Stimulated activated CD4-positive, alpha-beta T cell treated with anti-CD3 and anti-CD28 coated beads, Interleukin-2, amount 100 ng/mL, for 4 hours (primary cell): ENCODE results near the gene EHD2.
"Not testable (repeated sequence)": the region's sequence is repeated elsewhere in the genome, so short reads cannot be mapped to it uniquely, and the experiment has no call there.

Source experiments
- DNase-seq: peaks from one replicate; pipeline ENCODE4 v3.0.0-alpha.2; 2020; ENCODE audit warnings: low read depth

EHD2 gene

DNA sequence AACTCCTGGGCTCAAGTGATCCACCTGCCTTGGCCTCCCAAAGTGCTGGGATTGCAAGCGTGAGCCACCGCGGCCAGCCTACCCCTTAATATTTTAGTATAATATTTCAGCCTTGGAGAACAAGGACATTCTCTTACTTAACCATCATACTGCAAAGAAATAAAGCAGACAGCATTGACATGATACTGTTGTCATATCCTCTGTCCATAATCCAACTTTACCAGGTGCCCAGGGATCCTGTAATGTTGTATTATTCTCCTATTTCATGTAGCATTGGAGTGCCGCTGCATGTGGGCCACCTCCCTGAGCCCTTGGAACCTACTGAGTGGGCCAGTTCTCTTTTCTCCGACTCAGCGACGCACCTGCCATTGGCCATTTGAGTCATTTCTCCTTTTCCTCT, 21.4 kb upstream of the EHD2 start:
- DNase-seq, result no peak

DNA sequence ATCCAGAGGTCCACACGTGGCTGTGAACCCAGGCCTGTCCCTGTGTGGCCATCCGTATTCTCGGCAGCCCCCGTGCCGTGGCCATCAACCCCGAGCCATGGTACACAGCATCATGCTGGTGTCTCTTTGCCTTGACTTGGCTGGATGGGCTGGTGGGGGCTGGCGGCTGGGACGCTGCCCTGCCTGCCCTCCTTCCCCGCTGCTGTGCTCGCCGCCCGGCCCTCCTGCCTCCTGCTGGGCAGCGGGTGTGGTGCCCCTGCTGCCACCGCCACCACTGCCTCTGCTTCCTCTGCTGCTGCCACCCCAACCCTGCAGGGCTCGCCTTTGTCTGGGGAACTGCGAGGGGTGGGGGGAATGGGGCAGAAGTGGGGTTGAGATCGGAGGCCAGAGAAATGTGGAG, 19.7 kb upstream of the EHD2 start:
- no peak for DNase-seq

DNA sequence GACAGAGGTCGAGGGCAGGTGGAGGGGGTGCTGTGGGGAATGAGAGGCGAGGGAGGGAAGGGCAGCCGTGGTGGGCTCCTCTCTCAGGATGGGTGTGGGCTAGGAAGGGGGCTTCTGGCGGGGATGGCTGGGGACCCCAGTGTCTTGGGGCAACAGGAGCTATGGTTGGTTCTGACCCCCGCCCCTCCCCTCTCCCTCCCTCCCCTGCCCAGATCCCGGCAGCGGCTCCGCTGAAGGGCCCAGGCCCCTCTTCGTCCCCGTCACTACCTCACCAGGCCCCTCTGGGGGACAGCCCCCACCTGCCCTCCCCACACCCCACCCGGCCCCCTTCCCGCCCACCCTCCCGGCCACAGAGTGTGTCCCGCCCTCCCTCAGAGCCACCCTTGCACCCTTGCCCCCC, 19.3 kb upstream of the EHD2 start:
- no peak for DNase-seq

DNA sequence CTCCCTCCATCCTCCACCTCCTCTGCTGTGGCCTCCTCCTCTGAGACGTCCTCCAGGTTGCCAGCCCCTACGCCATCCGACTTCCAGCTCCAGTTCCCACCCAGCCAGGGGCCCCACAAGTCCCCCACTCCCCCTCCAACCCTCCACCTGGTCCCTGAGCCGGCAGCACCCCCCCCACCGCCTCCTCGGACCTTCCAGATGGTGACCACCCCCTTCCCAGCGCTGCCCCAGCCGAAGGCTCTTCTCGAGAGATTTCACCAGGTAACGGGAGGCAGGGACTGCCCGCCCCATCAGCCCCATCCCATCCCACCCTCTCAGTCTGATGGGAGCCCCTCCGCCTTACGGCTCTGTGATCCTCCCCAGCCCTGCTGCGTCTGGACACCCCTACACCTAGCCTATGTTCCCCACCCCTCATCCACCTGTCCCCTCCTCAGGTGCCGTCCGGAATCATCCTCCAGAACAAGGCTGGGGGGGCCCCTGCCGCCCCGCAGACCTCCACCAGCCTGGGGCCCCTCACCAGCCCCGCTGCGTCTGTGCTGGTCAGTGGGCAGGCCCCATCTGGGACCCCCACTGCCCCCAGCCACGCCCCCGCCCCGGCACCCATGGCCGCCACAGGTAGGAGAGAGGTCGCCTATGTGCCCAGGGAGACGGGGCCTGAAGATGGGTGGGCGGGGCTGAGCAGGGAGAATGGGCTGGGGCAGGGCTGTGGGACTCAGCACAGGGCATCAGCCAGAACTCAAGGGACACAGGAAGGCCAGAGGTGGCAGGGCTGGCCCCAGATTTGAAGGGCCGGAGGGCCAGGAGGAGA, 18.6 kb upstream of the EHD2 start:
- no peak for DNase-seq

DNA sequence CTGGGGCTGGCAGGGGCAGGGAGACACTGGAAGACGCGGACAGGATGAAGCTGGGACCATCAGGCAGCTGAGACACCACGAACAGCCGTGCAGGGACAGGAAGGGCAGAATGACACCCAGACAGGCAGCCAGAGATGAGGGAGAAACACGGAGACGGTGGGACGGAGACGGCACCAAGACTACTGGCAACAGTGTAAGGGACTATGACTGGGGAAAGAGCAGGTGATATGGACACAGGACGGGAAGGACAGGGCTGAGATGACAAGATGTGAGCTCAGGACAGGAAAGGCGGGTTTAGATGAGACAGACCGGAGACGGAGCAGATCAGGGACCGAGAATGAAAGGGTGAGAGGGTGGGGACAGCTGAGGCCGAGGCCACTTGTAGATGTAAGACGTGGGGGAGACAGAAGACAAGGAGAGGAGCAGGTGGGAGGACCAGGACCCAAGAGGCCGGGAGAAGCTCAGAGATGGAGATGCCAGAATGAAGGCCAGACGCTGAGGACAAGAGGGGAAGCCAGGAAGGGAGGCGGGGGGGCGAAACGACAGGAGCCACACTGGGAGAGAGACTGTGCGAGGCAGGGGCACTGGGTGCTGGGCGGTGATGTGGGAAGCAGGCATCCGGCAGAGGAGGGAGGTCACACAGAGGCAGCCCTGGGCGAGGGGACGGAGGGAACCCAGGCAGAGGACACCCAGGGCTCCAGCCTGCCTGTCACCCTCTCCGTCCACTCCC, 17.5 kb upstream of the EHD2 start:
- no peak for DNase-seq

DNA sequence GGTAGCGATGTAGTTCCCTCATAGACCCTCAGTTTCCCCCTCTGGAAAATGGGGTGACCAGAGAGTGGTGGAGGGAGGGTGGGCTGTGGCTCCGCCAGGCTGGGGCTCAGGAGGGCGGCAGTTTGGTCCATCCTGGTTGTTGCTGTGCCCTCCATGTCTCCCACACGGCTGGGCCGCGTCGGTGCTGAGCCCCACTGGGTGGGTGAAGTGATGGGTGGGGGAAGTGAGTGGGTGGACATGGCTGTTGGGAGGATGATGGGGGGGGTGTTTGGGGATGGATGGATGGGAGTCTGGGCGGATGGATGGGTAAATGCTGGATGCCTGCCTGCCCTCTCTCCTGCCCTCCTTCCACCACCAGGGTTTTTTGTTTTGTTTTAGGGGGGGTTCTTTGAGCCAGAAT, 16.6 kb upstream of the EHD2 start:
- DNase-seq, result no peak

DNA sequence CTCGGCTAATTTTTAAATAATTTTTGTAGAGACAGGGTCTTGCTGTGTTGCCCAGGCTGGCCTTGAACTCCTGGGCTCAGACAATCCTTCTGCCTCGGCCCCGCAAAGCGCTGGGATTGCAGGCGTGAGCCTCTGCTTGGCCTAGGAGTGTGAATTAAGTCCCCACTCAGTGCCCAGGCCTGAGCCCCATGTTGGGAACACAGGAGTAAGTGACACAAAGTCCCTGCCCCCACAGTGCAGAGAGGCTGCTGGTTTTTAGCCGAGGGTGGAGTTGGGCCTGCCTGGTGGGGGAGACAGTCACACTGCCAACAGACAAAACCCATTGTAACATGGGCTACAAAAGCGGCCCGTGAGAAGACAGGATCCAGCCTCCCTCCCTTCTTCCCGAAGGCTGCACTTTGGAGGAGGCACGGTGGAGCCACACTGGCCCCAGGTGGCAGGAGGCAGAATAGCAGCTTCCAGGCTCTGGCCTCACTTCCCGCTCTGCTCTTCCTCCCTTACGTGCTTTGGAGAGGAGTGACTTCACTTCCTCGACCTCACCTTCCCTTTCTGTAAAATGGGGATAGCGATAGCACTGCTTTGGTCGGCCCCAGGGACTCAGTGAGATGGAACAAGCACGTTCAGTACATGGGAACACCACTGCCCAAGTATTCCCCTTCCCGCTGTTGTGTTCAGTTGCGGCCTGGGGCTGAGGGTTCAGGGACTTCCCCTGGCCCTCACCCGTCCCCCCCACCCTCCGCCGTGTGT, 15.2 kb upstream of the EHD2 start:
- DNase-seq, result peak; percentile 24

DNA sequence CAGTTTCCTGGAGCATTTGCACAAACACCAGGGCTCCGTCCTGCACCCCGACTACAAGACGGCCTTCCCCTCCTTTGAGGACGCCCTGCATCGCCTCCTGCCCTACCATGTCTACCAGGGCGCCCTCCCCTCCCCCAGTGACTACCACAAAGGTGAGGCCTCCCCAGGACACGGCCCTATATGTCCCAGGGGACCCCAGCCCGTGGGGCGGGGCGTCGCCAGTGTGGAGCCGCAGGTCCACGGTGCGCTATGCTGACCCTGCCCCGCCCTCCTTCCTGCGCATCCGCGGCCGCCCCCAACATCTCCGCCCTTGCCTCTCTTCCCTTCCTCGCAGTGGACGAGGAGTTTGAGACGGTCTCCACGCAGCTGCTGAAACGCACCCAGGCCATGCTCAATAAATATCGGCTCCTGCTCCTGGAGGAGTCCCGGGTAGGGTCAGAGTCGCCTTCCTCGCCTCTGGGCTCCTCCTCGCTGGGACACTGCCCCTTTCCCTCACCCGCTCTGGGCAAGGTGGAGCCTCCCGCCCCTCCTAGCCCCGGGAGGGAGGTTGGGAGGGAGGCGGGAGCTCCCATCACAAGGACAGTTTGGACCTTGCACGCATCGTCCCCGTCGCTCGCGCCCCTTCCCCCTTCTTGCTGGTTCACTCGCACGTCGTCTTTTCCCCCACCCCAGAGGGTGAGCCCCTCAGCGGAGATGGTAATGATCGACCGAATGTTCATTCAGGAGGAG, 14.4 kb upstream of the EHD2 start:
- DNase-seq, result no peak

DNA sequence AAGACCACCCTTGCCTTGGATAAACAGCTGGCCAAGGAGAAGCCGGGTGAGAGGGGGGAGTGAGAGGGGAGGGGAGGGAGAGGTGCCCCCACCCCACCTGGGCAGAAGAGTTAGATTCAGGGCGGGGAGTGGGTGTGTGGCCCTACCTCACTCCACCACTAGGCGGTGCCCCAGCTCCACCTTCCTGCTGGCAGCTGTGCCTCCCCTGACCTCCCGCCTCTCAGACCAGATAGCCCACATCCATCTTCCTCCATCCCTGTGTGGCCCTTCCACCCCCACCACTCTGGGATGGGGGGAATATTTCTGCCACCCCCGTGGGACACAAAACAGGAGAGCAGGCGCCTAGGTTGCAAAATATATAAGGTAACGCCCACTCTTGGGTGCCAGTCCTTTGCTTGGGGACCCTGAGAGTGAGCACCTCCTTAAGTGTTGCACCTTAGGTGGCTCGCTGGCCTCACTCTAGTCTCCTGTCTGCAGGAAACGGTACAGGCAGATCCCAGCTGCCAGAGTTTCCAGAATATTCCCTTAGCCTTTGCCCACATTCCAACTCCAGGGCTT, 13.8 kb upstream of the EHD2 start:
- peak; percentile 13 for DNase-seq

DNA sequence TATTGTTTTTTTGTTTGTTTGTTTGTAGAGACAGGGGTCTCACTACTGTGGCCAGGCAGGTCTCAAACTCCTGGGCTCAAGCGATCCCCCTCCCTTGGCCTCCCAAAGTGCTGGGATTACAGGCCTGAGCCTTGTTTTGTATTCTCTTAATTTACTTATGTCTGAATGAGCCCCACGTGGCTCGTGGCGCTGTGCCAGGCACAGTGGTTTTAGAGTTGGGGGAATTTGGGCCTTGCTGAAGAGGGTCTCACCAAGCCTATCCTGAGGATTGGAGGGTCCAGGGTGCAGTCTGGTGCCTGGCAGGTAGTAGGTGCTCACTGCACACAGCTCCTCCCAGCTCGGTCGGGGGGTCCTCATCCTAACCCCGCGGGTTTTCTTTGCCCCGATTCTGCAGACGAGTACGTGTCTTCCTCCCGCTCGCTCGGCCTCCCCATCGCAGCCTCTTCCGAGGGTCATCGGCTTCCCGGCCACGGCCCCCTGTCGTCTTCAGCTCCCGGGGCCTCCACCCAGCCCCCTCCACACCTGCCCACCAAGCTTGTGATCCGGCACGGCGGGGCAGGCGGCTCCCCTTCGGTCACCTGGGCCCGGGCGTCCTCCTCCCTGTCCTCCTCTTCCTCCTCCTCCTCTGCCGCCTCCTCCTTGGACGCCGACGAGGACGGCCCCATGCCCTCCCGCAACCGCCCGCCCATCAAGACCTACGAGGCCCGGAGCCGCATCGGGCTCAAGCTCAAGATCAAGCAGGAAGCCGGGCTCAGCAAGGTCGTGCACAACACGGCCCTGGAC, 12.1 kb upstream of the EHD2 start:
- no peak for DNase-seq

DNA sequence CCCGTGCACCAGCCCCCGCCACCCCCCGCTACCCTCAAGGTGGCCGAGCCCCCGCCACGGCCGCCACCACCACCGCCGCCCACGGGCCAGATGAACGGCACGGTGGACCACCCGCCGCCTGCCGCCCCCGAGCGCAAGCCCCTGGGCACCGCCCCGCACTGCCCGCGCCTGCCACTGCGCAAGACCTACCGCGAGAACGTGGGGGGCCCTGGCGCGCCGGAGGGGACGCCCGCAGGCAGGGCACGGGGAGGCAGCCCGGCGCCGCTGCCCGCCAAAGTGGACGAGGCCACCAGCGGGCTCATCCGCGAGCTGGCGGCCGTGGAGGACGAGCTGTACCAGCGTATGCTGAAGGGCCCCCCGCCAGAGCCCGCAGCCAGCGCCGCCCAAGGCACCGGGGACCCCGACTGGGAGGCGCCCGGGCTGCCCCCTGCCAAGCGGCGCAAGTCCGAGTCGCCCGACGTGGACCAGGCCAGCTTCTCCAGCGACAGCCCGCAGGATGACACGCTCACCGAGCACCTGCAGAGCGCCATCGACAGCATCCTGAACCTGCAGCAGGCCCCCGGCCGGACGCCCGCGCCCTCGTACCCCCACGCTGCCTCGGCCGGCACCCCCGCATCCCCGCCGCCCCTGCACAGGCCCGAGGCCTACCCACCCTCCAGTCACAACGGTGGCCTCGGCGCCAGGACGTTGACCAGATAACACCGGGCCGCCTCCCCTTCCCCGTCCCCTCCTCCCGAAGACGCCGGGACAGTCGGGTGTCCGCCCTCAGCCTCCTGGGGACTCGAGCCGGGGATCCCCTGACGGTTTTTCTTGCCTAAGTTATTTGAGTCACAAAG, 11.3 kb upstream of the EHD2 start:
- no peak for DNase-seq

DNA sequence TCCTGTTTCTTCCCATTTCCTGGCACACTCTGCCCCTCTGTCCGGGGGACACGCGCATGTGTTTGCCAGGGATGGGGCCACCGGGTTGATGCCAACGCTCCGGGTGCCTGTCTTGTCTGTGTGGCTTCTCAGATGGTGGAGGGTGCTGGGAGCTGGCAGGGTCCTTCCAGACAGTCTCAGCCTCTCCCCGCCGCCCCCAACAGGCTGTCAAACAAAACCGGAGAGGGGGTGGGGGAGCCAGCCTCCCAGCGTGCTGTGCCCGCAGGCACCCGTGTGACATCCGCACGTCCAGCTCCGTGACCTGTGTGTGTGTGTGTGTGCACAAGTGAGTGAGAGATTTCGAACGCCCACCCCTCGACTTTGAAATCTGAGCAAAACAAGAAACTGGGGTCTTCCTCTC, 10.6 kb upstream of the EHD2 start:
- DNase-seq, result no peak

DNA sequence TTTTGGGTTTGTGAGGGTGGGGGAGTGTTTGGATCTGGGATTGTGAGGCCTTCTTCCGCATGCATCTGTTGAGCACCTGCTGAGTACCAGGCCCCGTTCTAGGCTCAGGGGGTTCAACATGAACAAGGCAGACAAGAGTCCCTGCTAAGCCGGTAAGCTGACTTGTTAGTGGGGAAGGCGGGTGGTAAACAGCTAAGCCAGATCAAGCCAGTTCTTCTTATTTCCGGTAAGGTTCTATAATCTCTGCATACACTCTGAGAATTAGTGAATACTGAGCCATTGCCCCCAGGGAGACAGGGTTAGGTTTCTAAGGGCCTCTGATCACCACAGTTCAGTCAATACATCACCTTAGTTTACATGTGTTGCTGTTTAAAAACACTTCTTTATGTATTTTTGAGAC, 9.9 kb upstream of the EHD2 start:
- no peak for DNase-seq

DNA sequence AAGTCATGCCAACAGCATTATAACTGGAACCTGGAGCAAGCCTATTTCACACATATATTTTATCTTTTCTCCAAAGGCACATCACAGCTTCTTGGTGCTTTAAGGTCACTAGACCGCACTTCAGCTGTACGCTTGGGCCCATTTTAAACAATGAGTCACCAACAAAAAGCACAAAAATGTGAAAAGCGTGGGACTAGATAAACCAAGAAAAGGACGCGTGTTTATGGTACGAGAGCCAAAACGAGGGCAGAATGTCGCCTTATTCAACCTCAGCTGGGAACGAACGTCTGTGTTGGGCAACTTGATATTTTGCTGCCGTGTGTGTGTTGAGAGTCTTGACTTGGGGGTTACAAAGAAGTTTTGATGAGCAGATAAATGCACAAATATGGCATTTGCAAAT, 9.2 kb upstream of the EHD2 start:
- no peak for DNase-seq

DNA sequence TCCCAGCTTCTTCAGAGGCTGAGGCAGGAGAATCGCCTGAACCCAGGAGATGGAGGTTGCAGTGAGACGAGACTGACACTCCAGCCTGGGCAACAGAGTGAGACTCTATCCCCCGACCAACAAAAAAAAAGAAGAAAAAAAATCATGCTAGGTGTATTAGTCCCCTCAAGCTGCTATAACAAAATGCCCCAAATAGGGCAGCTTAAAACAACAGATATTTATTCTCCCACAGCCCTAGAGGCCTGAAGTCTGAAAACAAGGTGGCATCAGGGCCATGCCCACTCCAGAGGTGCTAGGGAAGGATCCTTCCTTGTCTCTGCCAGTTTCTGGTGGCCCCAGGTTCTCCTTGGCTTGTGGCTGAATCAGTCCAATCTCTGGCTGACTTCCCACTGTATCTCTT, 8.6 kb upstream of the EHD2 start:
- DNase-seq, result no peak

DNA sequence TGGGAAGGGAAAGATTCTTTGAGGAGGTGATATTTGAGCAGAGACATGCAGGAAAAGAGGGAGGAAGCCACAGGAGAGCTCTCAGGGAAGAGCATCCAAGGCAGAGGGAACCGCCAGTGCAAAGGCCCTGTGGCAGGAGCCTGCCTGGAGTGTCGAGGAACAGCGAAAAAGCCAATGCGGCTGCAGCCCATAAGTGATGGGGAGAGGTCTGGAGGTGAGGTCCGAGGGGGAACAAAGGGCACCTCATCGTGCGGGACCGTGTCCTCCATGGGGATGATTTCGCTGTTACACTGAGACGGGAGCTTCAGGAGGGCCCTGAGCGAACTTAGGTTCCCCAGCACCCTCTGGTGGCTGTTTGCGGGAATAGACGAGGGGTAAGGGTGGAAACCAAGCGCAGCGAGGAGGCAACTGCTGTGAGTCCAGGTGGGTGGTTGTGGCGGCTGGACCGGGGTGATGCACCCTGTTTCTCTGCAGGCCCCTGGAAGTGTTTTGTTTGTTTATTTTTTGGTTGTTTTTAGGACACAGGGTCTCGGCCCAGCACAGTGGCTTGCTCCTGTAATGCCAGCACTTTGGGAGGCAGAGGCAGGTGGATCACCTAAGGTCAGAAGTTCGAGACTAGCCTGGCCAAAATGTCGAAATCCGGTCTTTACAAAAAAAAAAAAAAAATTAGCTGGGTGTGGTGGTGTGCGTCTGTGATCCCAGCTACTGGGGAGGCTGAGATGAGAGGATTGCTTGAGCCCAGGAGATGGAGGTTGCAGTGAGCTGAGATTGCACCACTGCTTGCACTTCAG, 5.9 kb upstream of the EHD2 start:
- peak; percentile 64 for DNase-seq

DNA sequence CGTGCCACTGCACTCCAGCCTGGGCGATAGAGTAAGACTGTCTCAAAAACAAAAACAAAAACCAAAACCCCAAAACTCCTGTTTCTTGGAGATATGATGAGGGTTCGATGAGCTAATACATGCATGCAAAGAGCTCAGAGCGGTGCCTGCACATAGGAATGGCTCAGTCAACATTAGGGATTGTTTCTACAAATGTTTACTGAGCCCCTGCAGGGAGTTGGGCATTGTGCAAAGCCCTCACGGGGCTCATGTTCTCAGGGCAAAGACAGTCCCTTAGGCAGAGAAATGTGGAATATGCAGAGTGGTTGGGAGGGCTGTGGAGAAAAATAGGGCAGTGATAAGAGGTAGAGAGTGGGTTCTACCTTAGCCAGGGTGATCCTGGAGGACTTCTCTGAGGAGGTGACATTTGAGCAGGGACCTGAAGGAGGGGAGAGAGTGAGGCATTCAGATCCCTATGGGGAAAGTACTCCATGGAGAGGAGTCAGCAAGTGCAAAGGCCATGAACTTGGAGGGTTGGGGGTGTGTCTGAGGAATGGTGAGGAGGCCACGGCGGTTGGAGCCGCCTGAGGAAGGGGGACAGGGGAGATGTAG, 1.5 kb upstream of the EHD2 start:
- no peak for DNase-seq

DNA sequence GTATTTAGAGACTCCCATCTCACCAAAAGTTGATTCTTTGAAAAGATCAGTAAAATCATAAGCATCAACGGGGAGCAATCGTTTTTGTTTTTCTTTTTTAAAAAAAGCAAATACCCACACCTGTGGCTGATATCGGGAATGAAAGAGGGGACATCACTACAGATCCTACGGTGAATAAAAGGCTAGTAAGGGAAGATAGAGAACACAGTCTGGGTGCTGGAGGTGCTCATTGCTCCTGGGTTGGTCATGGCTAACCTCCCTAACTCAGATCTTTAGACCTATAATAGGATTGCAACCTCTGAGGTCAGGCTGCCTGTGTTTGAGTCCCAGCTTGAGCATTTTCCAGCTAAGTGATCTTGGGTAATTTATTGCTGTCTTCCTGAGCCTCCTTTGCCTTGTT, 1.1 kb downstream of the EHD2 start:
- DNase-seq, result no peak

DNA sequence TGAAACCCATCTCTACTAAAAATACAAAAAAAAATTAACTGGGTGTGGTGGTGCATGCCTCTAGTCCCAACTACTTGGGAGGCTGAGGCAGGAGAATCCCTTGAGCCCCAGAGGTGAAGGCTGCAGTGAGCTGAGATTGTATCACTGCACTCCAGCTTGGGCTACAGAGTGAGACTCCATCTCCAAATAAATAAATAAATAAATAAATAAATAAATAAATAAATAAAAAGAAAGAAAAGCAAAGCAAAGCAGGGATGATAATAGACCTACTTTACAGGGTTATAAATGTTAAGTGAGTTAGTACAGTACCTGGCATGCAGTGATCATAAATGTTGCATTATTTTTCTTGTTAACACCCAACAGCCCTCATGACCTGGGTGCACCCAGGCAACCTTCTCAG, 1.6 kb downstream of the EHD2 start:
- not testable (repeated sequence) for DNase-seq
